Stimulated activated naive B cell treated with anti-CD40 and anti-IgM and Interleukin-4, amounts not matched to agents 10 μg/mL and 1 μg/mL and 100 μg/mL, for 72 hours (primary cell): Measurements from ENCODE around the gene SLC22A2.

ENCODE experiments used
- ATAC-seq, 2 donors: fragments of 150-1000 bp; cut with Tn5 transposase; replicated peaks; 2 replicates each; pipeline ENCODE4 v1.10.0; 2021; ENCODE audit warnings: moderate library complexity in 1 of 2
- DNase-seq: peaks from one replicate; pipeline ENCODE4 v3.0.0; 2021
- H3K27ac Mint-ChIP-seq: one replicate; pipeline ENCODE4 v1.8.0; 2022; ENCODE audit warnings: mild to moderate bottlenecking, mixed read lengths
- H3K27me3 Mint-ChIP-seq, 2 donors: one replicate each; pipeline ENCODE4 v1.8.0; 2022; ENCODE audit warnings: mixed read lengths in 2 of 2
- H3K36me3 Mint-ChIP-seq, 2 donors: one replicate each; pipeline ENCODE4 v1.8.0; 2022; ENCODE audit warnings: mixed read lengths in 2 of 2, mild to moderate bottlenecking in 1 of 2
- H3K4me1 Mint-ChIP-seq, 2 donors: one replicate each; pipeline ENCODE4 v1.8.0; 2022; ENCODE audit warnings: mixed read lengths in 2 of 2, mild to moderate bottlenecking in 1 of 2
- H3K4me3 Mint-ChIP-seq, 2 donors: one replicate each; pipeline ENCODE4 v1.8.0; 2022; ENCODE audit warnings: mild to moderate bottlenecking in 2 of 2, mixed read lengths in 2 of 2, moderate library complexity in 1 of 2
- H3K9me3 Mint-ChIP-seq, 2 donors: one replicate each; pipeline ENCODE4 v1.8.0; 2022; ENCODE audit warnings: mixed read lengths in 2 of 2, mild to moderate bottlenecking in 1 of 2

The SLC22A2 gene

GRCh38 chr6:160167604-160168399 is 90.8 kb downstream of the SLC22A2 start:
- Mint-ChIP-seq H3K27me3 (peaks cover 23 to 32% of the 10 kb centered on the region in 2 donors), H3K4me3 (no peak overlapping the region), H3K27ac (no peak overlapping the region), H3K4me1 (peaks cover 0 to 1% of the 10 kb centered on the region in 2 donors), H3K9me3 (peaks cover 0 to 1% of the 10 kb centered on the region in 2 donors), H3K36me3 (no peaks in the 10 kb centered on the region)
- no peak for ATAC-seq
- DNase-seq = no peak
